C4-2B (cell line): ENCODE data around the gene RAB26.

Source experiments
- CTCF ChIP-seq: fragments of 450-650 bp; conservative IDR thresholded peaks from 2 replicates; pipeline ENCODE4 v1.5.1; 2017; ENCODE audit warnings: mild to moderate bottlenecking
- ZFX ChIP-seq: fragments of 450-650 bp; IDR thresholded peaks from 2 replicates; pipeline ENCODE4 v1.6.1; 2017

GRCh38 chr16:2148714-2149629 lies 547 bp downstream of the RAB26 start:
- TF ChIP-seq CTCF (peak; percentile 35), ZFX (peak; percentile 73; the same call in 1 of the 2 replicates)
